Loucy (cell line): Measurements from ENCODE around the gene GPR85.

ENCODE experiments used
- H2AFZ ChIP-seq: fragments of 200-600 bp; sonication (generic); 2 replicates; pipeline ENCODE4 v1.6.0; 2016; ENCODE audit warnings: antibody characterized with exemption, mild to moderate bottlenecking, low read length, moderate library complexity
- H3F3A ChIP-seq: fragments of 200-600 bp; 2 replicates; pipeline ENCODE4 v1.6.0; 2016; ENCODE audit warnings: antibody characterized with exemption, low read depth, mild to moderate bottlenecking
- H3K27me3 ChIP-seq: fragments of 200-600 bp; sonication (generic); 2 replicates; pipeline ENCODE4 v1.6.1; 2014; ENCODE audit warnings: low read length, mild to moderate bottlenecking; ENCODE audit not compliant: insufficient read depth, poor library complexity, severe bottlenecking
- H3K36me3 ChIP-seq: fragments of 200-600 bp; sonication (generic); 2 replicates; pipeline ENCODE4 v1.6.1; 2016; ENCODE audit warnings: low read length; ENCODE audit not compliant: insufficient read depth
- H3K4me1 ChIP-seq: fragments of 200-600 bp; sonication (generic); 2 replicates; pipeline ENCODE4 v1.5.1; 2014; ENCODE audit warnings: low read length, mild to moderate bottlenecking; ENCODE audit not compliant: insufficient read depth, poor library complexity, severe bottlenecking
- H3K4me2 ChIP-seq: fragments of 200-600 bp; sonication (generic); 2 replicates; pipeline ENCODE4 v1.6.0; 2014; ENCODE audit warnings: antibody characterized with exemption, low read length, low read depth, mild to moderate bottlenecking; ENCODE audit not compliant: poor library complexity, severe bottlenecking
- H3K4me3 ChIP-seq: fragments of 200-600 bp; sonication (generic); 2 replicates; pipeline ENCODE4 v1.5.1; 2014; ENCODE audit warnings: low read length, mild to moderate bottlenecking, mixed read lengths; ENCODE audit not compliant: poor library complexity, severe bottlenecking
- H3K79me2 ChIP-seq: fragments of 200-600 bp; sonication (generic); 2 replicates; pipeline ENCODE4 v1.6.1; 2014; ENCODE audit warnings: low read length; ENCODE audit not compliant: insufficient read depth
- H3K9ac ChIP-seq: fragments of 200-600 bp; sonication (generic); 2 replicates; pipeline ENCODE4 v1.6.0; 2014; ENCODE audit warnings: mild to moderate bottlenecking, low read depth, low read length, moderate library complexity; ENCODE audit not compliant: poor library complexity, severe bottlenecking
- H3K9me2 ChIP-seq: fragments of 200-600 bp; sonication (generic); replicated peaks from 2 replicates; pipeline ENCODE4 v1.6.1; 2016; ENCODE audit warnings: low read depth, low read length, mixed read lengths
- H3K9me3 ChIP-seq: fragments of 200-600 bp; sonication (generic); 2 replicates; pipeline ENCODE4 v1.6.1; 2014; ENCODE audit warnings: mild to moderate bottlenecking, antibody characterized with exemption, low read length, low read depth; ENCODE audit not compliant: insufficient read depth
- H4K20me1 ChIP-seq: fragments of 200-600 bp; sonication (generic); 2 replicates; pipeline ENCODE4 v1.6.0; 2014; ENCODE audit warnings: antibody characterized with exemption, low read length, mild to moderate bottlenecking; ENCODE audit not compliant: insufficient read depth, poor library complexity, severe bottlenecking
- CTCF ChIP-seq: fragments of 200-600 bp; sonication (generic); conservative IDR thresholded peaks from 2 replicates; pipeline ENCODE4 v1.5.1; 2014; ENCODE audit warnings: mild to moderate bottlenecking, antibody characterized with exemption, low read length
- EZH2phosphoT487 ChIP-seq: fragments of 200-600 bp; IDR thresholded peaks from 2 replicates; pipeline ENCODE4 v1.6.1; 2018; ENCODE audit warnings: antibody characterized with exemption, mild to moderate bottlenecking, moderate library complexity, borderline replicate concordance

Gene GPR85

GRCh38 chr7:113084496-113085172, 2.0 kb downstream of the GPR85 start:
- no peaks in the 10 kb centered on the region for H4K20me1 ChIP-seq
- H3K27me3 ChIP-seq: no peaks in the 10 kb centered on the region
- H3K36me3 ChIP-seq: no peaks in the 10 kb centered on the region
- no peaks in the 10 kb centered on the region for H3K9me2 ChIP-seq
- peak overlapping the region; percentile 77 for H2AFZ ChIP-seq
- H3F3A ChIP-seq: no peaks in the 10 kb centered on the region
- TF ChIP-seq CTCF (no peak), EZH2phosphoT487 (no peak)
- peak overlapping the region; percentile 18 for H3K4me2 ChIP-seq
- H3K4me1 ChIP-seq: peaks cover 8% of the 10 kb centered on the region
- no peak overlapping the region for H3K4me3 ChIP-seq
- H3K9me3 ChIP-seq: no peaks in the 10 kb centered on the region
- no peaks in the 10 kb centered on the region for H3K79me2 ChIP-seq
- no peak overlapping the region for H3K9ac ChIP-seq

GRCh38 chr7:113083816-113084495, 2.7 kb downstream of the GPR85 start:
- Histone ChIP-seq H3K27me3 (no peaks in the 10 kb centered on the region), H3K79me2 (no peaks in the 10 kb centered on the region), H3K9ac (no peak overlapping the region), H3K36me3 (no peaks in the 10 kb centered on the region), H3K9me3 (no peaks in the 10 kb centered on the region), H3K4me1 (peaks cover 8% of the 10 kb centered on the region), H3K4me2 (no peak overlapping the region), H3F3A (no peaks in the 10 kb centered on the region), H2AFZ (peak overlapping the region; percentile 77), H3K9me2 (no peaks in the 10 kb centered on the region), H3K4me3 (no peak overlapping the region), H4K20me1 (no peaks in the 10 kb centered on the region)
- TF ChIP-seq CTCF: no peak
- TF ChIP-seq EZH2phosphoT487: no peak

- H2AFZ ChIP-seq: peak overlapping the region; percentile 15; the same call in 1 of the 2 replicates
- H3K27me3 ChIP-seq: no peaks in the 10 kb centered on the region
- no peaks in the 10 kb centered on the region for H4K20me1 ChIP-seq
- no peak overlapping the region for H3K4me3 ChIP-seq
- H3K9me2 ChIP-seq: no peaks in the 10 kb centered on the region
- H3K4me2 ChIP-seq: no peak overlapping the region
- H3K9me3 ChIP-seq: no peaks in the 10 kb centered on the region
- no peak overlapping the region for H3K9ac ChIP-seq
- H3K79me2 ChIP-seq: no peaks in the 10 kb centered on the region
- peaks cover 8% of the 10 kb centered on the region for H3K4me1 ChIP-seq
- TF ChIP-seq CTCF (no peak), EZH2phosphoT487 (no peak)
- H3K36me3 ChIP-seq: no peaks in the 10 kb centered on the region
- H3F3A ChIP-seq: no peaks in the 10 kb centered on the region
These were observed 3.4 kb downstream of the GPR85 start for GRCh38 chr7:113083132-113083815.
